ENCODE measurements around the gene ABCA1.

ABCA1 gene

GRCh38 chr9:104844710-104845109 lies 83.2 kb downstream of the ABCA1 start:
- DNase-seq (ENCODE audit: low read depth in 3 of 3): no peak

- DNase-seq (ENCODE audit: low read depth in 3 of 3): no peak
Measured at GRCh38 chr9:104843644-104844240, 84.2 kb downstream of the ABCA1 start.

GRCh38 chr9:104842698-104843097 lies 85.3 kb downstream of the ABCA1 start:
- DNase-seq (ENCODE audit: low read depth in 3 of 3): no peak

GRCh38 chr9:104841601-104842141 lies 86.3 kb downstream of the ABCA1 start:
- DNase-seq (ENCODE audit: low read depth in 3 of 3): no peak

GRCh38 chr9:104838958-104839357 lies 89.0 kb downstream of the ABCA1 start:
- DNase-seq (ENCODE audit: low read depth in 3 of 3): no peak

- no peak for DNase-seq (ENCODE audit: low read depth in 3 of 3)
Measured at GRCh38 chr9:104836767-104837166, 91.2 kb downstream of the ABCA1 start.

GRCh38 chr9:104836235-104836634 lies 91.7 kb downstream of the ABCA1 start:
- DNase-seq (ENCODE audit: low read depth in 3 of 3): no peak

- no peak for DNase-seq (ENCODE audit: low read depth in 3 of 3)
Measured at GRCh38 chr9:104835161-104835560, 92.8 kb downstream of the ABCA1 start.

- DNase-seq (ENCODE audit: low read depth in 3 of 3): no peak
Measured at GRCh38 chr9:104833696-104834095, 94.3 kb downstream of the ABCA1 start.

- no peak for DNase-seq (ENCODE audit: low read depth in 3 of 3)
Measured at GRCh38 chr9:104831681-104832080, 96.3 kb downstream of the ABCA1 start.

- DNase-seq (ENCODE audit: low read depth in 3 of 3): no peak
Measured at GRCh38 chr9:104826911-104827310, 101.0 kb downstream of the ABCA1 start.

- DNase-seq (ENCODE audit: low read depth in 3 of 3): no peak
Measured at GRCh38 chr9:104826079-104826775, 101.7 kb downstream of the ABCA1 start.

- DNase-seq (ENCODE audit: low read depth in 3 of 3): no peak
Measured at GRCh38 chr9:104820336-104820735, 107.6 kb downstream of the ABCA1 start.

- no peak for DNase-seq (ENCODE audit: low read depth in 3 of 3)
Measured at GRCh38 chr9:104819033-104819432, 108.9 kb downstream of the ABCA1 start.

GRCh38 chr9:104817437-104817836 lies 110.5 kb downstream of the ABCA1 start:
- no peak for DNase-seq (ENCODE audit: low read depth in 3 of 3)

- DNase-seq (ENCODE audit: low read depth in 3 of 3): no peak
Measured at GRCh38 chr9:104815851-104816565, 111.9 kb downstream of the ABCA1 start.

- no peak for DNase-seq (ENCODE audit: low read depth in 3 of 3)
Measured at GRCh38 chr9:104810421-104811339, 117.3 kb downstream of the ABCA1 start.

- DNase-seq (ENCODE audit: low read depth in 3 of 3): no peak
Measured at GRCh38 chr9:104808035-104808614, 119.8 kb downstream of the ABCA1 start.

- no peak for DNase-seq (ENCODE audit: low read depth in 3 of 3)
Measured at GRCh38 chr9:104805441-104805840, 122.5 kb downstream of the ABCA1 start.

- DNase-seq (ENCODE audit: low read depth in 3 of 3): no peak
Measured at GRCh38 chr9:104802906-104803305, 125.0 kb downstream of the ABCA1 start.

- no peak for DNase-seq (ENCODE audit: low read depth in 3 of 3)
Measured at GRCh38 chr9:104802110-104802509, 125.8 kb downstream of the ABCA1 start.
